ENCODE measurements around the gene RASL10A. TPM values are rescaled to one million over a fixed set of nuclear protein-coding genes. Genes with fewer than 3 reads are reported as not detected.
A peak's percentile ranks its signal among the peaks of the same experiment; 100 is the strongest.

RASL10A gene
- total RNA-seq, 1 donor from 2014 or later: not detected

GRCh38 chr22:29275167-29275566 is 40.3 kb downstream of the RASL10A start:
- H3K27me3 ChIP-seq: no peaks in the 10 kb centered on the region
- H3K4me3 ChIP-seq: no peak overlapping the region
- peaks cover 79% of the 10 kb centered on the region for H3K4me1 ChIP-seq
- DNase-seq (ENCODE audit: extremely low spot score in 2 of 2): no peak
- no peaks in the 10 kb centered on the region for H3K9me3 ChIP-seq
- TF ChIP-seq CTCF (IDR thresholded peaks at IDR 0.05) (no peak), POLR2A (IDR thresholded peaks at IDR 0.05) (no peak), POLR2AphosphoS5 (IDR thresholded peaks at IDR 0.05; ENCODE audit: insufficient read depth in 1 of 2, low read depth in 1 of 2) (no peak)
- intact Hi-C loops (cut with DNase I): no loop called here
- H3K36me3 ChIP-seq: peaks cover 0 to 68% of the 10 kb centered on the region in 2 donors
- no peak overlapping the region for H3K27ac ChIP-seq

GRCh38 chr22:29272624-29273023 is 42.9 kb downstream of the RASL10A start:
- no peak overlapping the region for H3K27ac ChIP-seq
- peaks cover 0 to 42% of the 10 kb centered on the region in 2 donors for H3K36me3 ChIP-seq

GRCh38 chr22:29270475-29271271 is 44.8 kb downstream of the RASL10A start:
- intact Hi-C loops (cut with DNase I): no loop called here
- Histone ChIP-seq H3K4me1 (peaks cover 86% of the 10 kb centered on the region), H3K36me3 (peaks cover 0 to 24% of the 10 kb centered on the region in 2 donors), H3K9me3 (no peaks in the 10 kb centered on the region), H3K27ac (peak overlapping the region; percentile 99), H3K4me3 (peak overlapping the region; percentile 86 to 95), H3K27me3 (no peaks in the 10 kb centered on the region)
- TF ChIP-seq POLR2AphosphoS5 (IDR thresholded peaks at IDR 0.05; ENCODE audit: insufficient read depth in 1 of 2, low read depth in 1 of 2) (no peak), CTCF (IDR thresholded peaks at IDR 0.05) (no peak), POLR2A (IDR thresholded peaks at IDR 0.05) (no peak)
- no peak for DNase-seq (ENCODE audit: extremely low spot score in 2 of 2)

More at GRCh38 chr22:29272624-29273023, 42.9 kb downstream of the RASL10A start:
- Histone ChIP-seq H3K27me3 (no peaks in the 10 kb centered on the region), H3K4me3 (no peak overlapping the region), H3K4me1 (peaks cover 87% of the 10 kb centered on the region), H3K9me3 (no peaks in the 10 kb centered on the region)
- TF ChIP-seq POLR2AphosphoS5 (IDR thresholded peaks at IDR 0.05; ENCODE audit: insufficient read depth in 1 of 2, low read depth in 1 of 2) (no peak), CTCF (IDR thresholded peaks at IDR 0.05) (no peak)
- no peak for DNase-seq (ENCODE audit: extremely low spot score in 2 of 2)
- intact Hi-C loops (cut with DNase I): no loop called here

GRCh38 chr22:29269731-29270474 is 45.6 kb downstream of the RASL10A start:
- H3K4me1 ChIP-seq: peaks cover 81% of the 10 kb centered on the region
- TF ChIP-seq CTCF (IDR thresholded peaks at IDR 0.05) (no peak), POLR2A (IDR thresholded peaks at IDR 0.05) (no peak), POLR2AphosphoS5 (IDR thresholded peaks at IDR 0.05; ENCODE audit: insufficient read depth in 1 of 2, low read depth in 1 of 2) (no peak)
- DNase-seq (ENCODE audit: extremely low spot score in 2 of 2): no peak
- peak overlapping the region; percentile 99 for H3K27ac ChIP-seq
- H3K36me3 ChIP-seq: peaks cover 0 to 27% of the 10 kb centered on the region in 2 donors
- peak overlapping the region; percentile 86 to 95 for H3K4me3 ChIP-seq
- H3K9me3 ChIP-seq: no peaks in the 10 kb centered on the region
- H3K27me3 ChIP-seq: no peaks in the 10 kb centered on the region
- intact Hi-C loops (cut with DNase I): no loop called here
